Putamen (tissue), 1 donor: ENCODE data around the gene IL17RD.

Experiments used
- DNase-seq: peaks from one replicate; pipeline ENCODE4 v3.0.0-alpha.2; 2016; ENCODE audit warnings: low spot score

The IL17RD gene

DNA sequence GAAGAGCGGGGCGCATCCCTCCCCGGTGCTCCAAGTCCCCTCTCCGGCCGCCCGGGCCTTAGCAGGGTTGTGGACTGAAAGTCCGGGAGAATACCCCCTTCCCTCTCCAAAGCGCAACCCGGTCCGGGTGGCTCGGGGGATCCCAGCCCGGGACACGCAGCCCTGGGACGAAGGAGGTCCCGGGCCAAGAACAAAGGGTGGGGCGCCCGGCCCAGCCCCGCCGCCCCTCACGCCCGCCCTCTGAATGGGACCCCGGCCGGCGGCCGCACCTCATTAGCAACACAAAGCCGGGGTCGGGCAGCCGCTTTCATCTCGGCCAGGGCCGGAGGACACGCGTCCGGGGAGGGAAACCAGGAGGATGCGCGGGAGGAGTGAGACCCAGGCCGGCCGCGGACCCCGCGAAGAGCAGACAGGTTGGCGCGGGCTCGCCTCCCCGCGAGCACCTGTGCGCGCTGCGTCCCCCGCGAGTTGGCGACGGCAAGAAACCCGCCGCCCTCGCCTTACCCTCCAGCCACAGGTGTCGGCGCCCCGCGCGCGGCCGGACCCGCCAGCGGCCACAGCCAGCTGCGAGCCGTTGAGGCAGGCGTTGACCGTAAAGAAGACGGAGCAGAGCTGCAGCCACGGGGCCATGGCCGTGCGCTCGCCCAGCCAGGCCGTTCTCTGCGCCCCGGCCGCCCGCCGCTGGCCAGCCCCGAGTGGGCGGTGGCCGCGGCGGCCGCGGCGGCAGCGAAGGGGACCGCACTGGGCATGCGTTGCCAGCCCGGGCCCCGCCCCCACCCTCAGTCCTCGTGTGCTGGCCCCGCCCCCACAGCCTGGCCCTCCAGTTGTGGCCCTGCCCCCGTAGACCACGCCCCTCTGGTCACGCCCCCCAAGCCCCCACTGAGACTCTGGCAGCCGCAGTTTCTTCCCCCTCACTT is at the start of gene IL17RD:
IL17RD (minus strand) TSS at position 697 of the 917 bp plus-strand sequence; CDS start at position 630, 67 bp downstream.
- peak; percentile 52 for DNase-seq

DNA sequence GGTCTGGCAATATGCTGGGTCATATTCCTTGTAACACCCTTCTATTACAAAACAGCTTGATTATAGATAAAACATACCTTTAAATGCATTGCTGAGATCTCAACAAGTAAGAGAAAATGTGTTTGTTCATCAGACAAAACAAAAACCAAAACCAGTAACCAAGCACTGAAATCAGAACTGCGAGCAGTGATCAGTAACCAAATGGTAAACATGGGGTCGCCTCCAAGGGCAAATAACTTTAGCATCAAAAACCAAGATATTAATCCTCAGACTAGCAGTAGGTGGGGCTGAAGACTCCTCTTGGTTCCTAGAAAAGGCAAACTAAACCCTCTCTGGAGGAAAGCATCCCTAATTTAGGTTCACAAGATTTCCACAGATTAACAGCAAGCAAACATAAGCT is 41.3 kb upstream of the IL17RD start:
- no peak for DNase-seq

DNA sequence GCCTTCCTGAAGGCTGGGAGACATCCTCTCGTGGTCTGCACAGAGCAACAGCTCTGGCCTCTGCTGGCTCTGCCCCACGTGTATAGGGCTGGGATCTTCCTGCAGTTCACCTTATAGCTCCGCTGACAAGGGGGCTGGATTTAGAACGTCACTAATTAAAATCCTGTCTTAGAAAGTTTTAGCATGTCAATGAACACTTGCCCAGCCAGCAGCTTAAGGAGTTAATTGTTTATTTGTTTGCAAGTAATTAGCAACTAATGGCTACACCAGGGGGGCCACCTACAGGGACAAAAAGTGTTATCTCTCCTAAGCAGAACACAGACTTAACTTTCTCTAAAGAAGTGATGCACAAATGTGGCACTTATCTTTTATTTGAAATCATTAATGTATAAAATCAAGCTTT is 34.7 kb upstream of the IL17RD start, which contains the start of gene HESX1:
HESX1 (minus strand) TSS at position 84 of the 403 bp plus-strand sequence; CDS start at position 24, 60 bp downstream.
- DNase-seq, result no peak

DNA sequence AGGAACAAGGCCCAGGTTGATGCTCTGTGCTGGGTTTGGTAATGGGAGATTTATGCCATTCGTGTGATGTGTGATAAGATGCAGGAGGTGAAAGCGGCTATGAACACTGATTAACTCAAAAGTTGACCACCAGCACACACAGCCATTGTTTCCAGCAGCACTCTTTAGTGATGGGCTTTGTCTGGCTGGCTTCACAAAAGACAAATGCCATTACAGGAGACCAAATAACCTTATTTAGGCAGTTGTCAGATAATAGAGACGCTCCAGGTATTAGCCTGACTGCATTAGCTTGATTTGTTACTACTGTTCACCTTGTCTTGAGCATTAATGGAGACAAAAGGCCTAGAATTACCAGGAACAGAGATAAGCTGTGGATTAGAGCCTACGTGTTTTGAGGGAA is 29.5 kb upstream of the IL17RD start:
- no peak for DNase-seq

DNA sequence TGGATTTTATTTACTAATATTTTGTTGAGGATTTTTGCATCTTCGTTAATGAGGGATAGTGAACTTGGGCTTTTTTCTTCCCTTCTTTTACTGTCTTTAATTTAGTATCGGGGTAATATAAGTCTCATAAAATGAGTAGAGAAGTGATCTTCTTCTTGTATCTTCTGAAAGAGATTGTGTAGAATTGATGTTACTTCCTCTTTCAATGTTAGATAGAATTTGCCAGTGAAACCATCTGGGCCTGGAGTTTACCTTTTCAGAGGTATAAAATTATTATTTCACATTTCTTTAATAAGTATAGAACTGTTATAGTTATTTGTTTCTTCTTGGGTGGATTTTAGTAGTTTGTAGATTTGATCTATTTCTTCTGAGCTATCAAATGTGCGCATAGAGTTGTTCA is 26.9 kb upstream of the IL17RD start:
- DNase-seq, result no peak

DNA sequence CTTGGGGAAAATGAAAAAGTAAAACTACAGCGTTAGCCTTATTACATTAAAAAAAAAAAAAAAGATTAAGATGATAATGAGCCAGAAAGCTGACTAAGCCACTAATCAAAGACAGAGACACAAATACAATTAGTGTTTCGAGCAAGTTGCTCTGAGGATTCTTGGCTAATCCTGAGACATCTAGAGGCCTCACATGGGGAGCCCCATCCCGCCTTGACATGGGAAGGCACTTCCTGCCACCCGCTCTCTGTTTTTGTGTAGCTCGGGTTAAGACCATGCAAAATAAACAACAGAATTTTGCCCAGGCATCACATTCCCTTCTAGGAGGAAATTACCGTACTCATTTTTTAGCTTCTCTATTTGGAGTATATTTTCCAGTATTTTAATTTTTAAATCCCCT is 19.4 kb upstream of the IL17RD start:
- DNase-seq, result no peak

DNA sequence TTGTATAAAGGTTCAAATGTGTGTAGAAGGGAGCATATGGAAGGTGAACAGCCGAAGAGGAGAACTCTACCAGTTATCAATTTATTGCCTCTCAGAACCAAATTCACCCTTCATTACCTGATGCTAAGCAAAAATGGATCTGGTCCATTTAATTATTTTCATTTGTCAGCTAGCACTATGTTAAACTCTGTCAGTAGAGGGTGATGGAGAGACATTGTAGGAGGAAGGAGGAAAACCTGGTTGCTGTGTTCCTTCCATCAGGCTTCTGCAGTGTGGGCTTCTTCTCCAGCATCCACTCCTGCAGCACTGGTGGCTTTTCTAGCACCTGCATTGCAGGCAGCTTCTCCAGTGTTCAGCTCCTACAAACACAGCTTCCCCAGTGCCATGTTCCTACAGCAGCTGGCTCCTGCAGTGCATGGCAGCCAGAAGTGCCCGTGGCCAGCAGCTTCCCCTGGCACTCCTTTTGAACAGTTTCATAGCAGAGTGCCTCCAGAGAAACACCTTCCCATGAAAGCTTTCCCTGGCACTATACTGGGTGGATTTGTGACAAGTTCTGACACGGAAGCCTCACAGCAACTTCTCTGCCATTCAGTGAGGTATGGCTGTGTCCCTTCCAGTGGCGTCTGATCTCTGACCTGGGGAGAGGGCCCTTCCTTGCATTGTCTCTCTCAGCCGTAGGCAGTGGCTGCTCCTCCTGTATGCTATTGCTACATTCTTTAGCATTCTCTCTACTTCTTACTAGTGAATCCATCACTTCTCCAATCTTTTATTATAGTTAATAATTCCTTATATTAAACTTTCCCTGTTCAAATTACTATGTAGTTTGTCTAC is 14.6 kb upstream of the IL17RD start:
- no peak for DNase-seq

DNA sequence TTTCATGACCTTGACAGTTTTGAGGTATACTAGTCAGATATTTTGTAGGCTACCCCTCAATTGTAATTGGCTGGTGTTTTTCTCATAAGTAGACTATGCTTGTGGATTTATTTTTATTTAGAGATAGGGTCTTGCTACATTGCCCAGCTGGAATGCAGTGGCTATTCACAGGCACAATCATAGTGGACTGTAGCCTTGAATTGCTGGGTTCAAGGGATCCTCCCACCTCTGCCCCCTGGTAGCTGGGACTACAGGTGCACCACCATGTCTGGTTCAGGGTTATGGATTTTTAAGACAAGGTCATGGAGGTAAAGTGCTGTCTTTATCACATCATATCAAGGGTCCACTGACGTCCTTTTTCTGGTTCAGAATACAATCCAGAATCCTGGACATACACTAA is 10.9 kb upstream of the IL17RD start:
- no peak for DNase-seq

DNA sequence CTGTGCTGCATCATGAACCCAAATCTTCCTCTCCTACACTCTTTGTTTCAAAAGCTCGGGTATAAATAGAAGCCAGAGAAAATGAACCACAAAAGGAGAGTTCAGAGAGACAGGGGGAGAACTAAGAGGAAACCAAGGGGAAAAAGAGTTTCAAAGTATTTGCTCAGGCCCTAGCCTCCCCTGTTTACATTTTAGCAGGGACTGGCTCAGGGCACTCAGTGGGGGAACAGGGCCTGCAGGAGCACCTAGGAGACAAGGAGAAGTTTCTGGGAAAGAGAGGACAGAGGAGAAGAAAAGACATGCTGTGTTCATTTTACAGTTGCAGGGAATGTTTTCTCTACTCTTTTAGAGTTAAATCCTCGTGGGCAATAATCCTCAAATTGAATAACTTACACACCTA is 8.5 kb upstream of the IL17RD start:
- no peak for DNase-seq

DNA sequence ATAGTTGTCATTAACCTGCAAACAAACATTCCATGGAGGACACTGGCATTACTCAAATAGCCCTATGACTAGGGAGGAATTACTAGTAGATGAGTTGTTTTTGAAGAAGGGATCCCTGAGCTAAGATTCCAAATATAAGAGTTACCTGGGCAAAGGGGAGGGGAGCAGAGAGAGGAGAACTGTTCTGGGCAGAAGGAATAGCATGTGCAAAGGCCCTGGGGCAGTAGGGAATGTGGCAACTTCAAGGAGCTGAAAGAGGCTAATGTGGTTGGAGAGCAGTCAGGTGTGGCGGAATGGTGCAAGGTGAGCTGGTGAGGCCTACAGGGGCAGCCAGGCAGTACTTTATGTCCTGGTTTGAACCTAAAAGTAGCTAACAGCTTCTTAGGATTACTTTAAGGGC is 5.8 kb upstream of the IL17RD start:
- no peak for DNase-seq

DNA sequence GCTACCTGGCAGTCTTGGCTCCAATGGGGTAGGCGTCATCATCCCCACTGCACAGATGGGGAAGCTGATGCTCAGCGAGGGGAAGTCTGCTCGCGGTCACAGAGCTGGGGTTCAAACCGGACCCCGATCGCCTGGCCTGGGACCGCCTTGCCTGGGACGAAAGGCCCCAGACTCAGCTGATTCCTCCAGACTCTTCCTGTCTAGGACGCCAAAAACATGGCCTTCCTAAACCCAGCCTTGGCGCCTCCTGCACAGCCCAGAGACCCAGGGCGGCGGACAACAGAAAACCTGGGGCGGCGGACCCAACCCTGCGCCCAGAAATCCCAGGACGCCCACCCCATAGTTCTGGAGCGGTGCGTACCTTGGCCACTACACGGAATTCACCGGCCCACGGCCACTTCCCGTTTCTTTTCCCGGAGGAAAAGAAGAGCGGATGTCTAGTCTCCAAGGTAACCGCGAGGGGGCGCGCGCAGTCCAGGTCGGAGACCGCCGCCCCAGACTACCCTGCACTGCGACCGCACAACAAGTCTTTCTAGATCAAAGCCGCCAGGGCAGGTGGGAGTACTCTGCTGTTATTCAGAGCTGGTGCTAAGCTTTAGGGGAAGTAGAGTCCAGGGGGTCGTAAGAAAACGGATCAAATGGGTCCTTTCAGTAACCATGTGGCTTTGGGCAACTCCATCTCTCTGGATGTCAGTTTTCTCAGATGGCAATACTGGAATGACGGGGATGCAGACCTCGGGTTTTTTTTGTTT is 4.9 kb upstream of the IL17RD start:
- peak; percentile 47 for DNase-seq

DNA sequence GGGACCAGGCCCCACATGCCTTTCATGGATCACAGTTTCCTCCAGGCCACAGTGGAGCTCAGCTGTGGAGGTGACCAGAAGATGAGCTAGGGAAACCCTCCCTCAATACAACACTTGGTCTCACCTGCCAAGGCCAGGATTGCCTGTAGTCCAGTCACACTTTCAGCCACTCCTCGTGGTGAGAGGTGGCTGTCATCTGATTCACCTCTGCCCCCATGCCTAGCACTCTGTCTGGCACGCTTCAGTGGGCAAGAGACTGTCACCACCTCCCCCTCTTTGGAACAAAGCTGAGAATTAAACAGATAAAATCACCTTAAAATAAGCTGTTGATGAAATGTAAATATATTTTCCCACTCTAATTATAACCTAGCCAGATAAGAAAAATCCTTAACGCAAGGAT is 4.0 kb upstream of the IL17RD start:
- DNase-seq, result no peak

DNA sequence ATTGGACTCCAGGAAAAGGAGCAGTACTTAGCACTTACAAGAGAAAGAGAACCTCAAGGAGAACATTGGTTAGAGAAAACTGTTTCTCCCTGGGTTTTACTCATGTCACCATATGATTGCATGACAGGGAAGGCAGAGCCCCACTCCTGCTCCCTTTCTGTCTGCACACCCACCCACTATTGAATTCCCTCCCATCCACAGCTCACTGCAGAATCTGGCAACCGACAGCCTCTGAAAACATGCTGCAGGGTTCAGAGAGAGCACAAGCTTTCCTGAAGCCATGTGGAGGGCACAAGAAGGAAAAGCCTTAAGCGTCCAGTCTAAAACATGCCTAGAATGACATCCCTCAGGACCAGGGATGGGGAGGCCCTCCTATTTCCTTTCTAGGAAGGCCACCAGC is 3.0 kb upstream of the IL17RD start:
- no peak for DNase-seq

DNA sequence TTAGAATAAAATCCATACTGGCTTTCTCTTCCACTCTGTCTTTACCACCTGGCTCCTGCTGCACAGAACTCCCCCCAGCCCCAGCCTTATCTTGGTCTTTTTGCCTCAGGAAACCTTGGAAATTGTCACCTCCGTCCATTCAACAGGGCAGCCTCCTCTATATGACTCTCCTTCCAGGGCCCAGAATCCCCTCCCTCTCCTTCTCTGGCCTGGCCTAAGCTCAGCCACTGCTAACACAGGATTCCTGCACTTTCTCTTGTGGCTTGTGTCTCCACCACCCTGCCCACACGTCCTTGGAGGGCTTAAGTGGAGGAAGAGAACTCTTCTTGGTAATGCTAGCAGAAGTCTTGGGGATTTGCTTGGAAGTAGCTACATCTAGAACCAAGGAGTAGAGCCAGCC is 1.5 kb upstream of the IL17RD start:
- no peak for DNase-seq

DNA sequence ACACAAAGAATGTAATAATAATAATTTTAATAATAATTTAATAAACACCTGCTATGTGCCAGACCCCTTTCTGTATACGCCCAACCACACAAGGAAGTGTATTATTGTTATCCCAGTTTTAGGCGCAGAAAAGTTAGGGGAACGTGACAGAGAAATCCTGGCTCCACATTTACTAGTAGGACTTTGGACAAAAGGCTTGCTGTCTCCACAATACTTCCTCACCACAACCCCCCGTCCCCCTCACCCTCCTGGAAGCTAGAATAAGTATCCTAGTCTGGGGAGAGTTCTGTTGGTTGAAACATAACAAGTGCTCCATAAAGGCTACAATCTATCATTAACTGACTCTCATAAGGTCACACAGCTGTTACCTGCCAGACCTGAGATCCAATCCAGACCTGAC is 488 bp upstream of the IL17RD start:
- no peak for DNase-seq

DNA sequence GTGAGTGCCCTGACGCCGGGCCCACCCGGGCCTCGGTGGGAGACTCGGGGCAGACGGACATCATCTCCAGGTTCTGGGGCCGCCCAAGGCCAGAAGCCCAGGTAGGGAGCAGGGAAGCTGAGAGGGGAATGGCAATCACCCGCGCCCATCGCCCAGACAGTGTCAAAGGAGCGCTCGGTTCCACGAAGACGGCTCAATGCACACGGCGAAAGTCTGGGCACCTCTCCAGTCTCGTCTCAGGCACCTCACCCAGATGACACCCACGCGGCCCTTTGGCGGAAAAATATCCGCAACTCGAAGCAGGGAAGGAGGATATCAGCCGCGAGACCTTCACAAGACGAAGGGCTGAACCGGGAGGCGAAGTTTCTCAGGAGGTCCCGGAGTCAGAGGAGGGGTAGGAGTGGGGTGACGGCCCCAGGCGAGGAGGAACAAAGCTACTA is 916 bp downstream of the IL17RD start:
- no peak for DNase-seq

DNA sequence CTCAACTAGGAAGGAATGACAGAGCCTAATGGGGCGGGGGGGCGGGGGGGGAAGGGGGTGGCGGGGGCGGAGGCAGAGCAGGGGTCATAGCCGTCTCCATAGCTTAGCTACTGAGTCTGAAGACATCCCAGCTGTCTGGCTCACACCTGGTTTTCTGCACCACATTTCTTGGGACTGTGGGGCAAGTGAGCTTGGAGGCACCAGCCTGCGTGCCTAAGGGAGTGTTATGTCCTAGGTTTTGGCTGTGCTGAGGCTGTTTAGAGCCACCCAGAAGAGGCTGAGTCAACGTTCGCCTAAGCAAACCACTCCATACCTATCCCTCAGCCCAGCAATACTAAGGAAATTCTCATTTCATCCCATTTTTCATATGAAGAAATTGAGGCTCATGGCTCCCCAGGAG is 1.4 kb downstream of the IL17RD start:
- DNase-seq, result no peak

DNA sequence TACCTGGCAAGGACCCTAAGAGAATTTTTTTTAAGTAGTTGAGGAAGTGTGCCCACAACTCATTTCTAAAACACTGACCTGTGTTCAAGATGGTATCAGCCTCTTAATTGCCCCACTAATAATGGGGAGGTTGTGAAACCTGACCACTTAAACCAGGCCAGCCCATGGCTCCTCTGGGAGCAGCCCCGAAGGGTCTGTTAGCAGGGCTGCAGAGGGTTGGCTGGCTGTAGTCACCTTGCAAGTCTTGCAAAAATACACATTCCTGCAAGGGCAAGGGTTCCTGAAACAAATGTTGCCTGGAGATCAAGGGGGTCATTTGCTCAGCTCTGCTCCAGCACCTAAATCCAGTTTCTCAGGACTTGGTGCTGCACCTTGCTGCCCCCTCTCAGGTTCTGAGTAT is 3.2 kb downstream of the IL17RD start:
- no peak for DNase-seq

DNA sequence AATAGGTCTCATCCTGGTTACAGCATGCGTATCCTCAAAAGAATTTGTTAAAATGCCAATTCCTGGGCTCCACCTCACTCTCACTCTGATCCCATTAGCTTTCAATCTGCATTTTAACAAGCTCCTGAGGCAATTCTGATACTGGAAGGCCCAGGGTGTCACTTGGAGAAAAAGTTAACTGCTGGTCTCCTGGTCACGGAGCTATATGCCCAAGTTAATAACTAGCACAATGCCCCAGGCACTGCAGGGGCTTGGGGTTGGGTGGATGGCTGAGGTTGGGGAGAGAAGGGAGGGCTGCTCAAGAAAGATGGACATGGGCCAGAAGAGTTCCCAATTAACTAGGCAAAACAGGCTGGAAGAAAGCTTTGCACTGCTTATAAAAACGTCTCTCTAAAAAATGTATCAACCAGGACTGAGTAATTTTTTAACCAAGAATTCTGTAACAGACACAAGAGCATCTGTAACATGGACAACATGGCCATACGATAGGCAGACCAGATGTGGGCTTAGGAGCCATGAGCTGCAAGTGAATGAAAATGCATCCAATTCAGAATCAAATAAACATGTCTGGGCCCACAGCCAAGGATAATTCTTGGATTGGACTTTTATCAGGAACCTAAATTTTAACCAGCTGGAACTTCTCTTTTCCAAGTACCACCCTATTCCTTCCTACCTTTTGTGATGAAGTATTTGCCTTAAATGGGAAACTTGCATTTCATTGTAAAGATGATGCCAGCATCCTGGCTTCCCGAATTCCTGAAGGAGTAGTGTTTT is 4.2 kb downstream of the IL17RD start:
- no peak for DNase-seq

DNA sequence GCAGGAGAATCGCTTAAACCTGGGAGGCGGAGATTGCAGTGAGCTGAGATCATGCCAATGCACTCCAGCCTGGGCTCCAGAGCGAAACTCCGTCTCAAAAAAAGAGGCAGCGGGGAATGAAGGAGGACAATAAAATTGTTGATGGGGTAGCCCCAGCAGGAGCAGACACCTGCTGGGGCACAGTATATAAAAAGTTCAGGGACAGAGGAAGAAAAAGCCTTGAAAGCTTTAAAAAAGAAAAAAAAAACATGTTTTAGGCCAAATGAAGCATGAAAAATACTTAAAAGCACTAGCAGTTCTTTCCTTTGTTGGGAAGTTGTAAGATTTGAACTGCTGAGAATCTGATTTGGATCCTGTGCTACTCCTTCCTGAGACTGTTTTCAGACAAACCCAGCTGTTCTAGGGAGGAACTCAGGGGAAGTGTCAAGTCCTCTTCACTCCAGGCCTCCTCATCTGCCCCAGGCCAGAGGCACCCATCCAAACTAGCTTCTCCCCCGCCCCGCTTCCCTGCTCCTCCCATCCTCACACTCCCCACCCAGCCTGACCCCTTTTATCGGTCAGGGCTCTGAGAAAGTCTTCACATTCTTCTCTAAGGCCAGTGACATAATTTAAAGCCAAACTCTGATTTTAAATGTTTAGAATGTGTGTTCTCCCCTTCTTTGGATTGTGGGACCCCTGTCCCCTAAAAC is 4.9 kb downstream of the IL17RD start:
- DNase-seq, result no peak
